ENCODE measurements around the gene CLDN5.
"Not testable (repeated sequence)": the region's sequence is repeated elsewhere in the genome, so short reads cannot be mapped to it uniquely, and the experiment has no call there.

The CLDN5 gene

DNA sequence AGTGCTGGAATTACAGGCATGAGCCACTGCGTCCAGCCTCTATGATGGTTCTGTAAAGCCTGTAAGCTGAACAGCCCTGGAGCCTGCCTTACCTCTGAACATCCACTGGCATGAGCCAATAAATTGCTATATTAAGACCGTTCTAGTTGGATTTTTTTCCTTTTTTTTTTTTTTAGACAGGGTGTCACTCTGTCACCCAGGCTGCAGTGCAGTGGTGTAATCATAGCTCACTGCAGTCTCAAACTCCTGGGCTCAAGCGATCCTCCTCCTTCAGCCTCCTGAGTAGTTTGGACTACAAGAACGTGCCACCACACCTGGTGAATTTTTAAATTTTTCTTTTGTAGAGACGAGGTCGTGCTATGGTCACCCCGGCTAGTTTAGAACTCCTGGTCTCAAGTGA is 26.2 kb upstream of the CLDN5 start:
- no peaks in the 10 kb centered on the region for H3K9me3 ChIP-seq (ENCODE audit: low read depth, low read length)
- no peak overlapping the region for H3K27ac ChIP-seq
- H3K36me3 ChIP-seq (ENCODE audit: insufficient read depth, low read length) = no peaks in the 10 kb centered on the region
- no peak overlapping the region for H3K4me3 ChIP-seq
- no peak overlapping the region for H3K9ac ChIP-seq (ENCODE audit: insufficient read length)
- TF ChIP-seq FOXP2 (optimal IDR thresholded peaks at IDR 0.05; ENCODE audit: control extremely low read depth, extremely low read length, insufficient read depth) = no peak
- TF ChIP-seq EZH2 (IDR thresholded peaks at IDR 0.05) = no peak
- TF ChIP-seq POLR2AphosphoS5 (IDR thresholded peaks at IDR 0.05; ENCODE audit: borderline replicate concordance, low read depth, low read length) = no peak
- DNase-seq (ENCODE audit: low read depth, low spot score) = no peak

DNA sequence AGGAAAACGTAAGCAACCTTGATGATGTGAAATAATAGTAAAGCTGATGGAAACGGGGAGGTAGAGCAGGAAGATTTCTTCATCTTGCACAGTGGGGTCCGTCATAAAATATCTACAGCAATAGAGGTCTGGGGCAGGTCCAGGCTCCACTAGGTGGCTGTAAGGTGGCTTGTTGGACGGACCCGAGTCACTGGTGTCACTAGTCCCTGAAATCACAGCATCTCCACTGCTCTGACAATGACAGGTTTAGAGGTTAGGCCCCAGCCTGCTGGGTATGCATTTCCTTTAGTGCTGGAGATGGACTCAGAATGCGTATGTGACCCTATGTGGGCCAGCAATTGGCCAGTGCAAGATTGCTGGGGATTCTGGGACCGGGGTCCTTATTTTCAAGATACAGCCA is 25.2 kb upstream of the CLDN5 start:
- Histone ChIP-seq H3K9ac (ENCODE audit: insufficient read length) (no peak overlapping the region), H3K27ac (no peak overlapping the region), H3K4me3 (no peak overlapping the region), H3K9me3 (ENCODE audit: low read depth, low read length) (no peaks in the 10 kb centered on the region), H3K36me3 (ENCODE audit: insufficient read depth, low read length) (no peaks in the 10 kb centered on the region)
- no peak for DNase-seq (ENCODE audit: low read depth, low spot score)
- TF ChIP-seq POLR2AphosphoS5 (IDR thresholded peaks at IDR 0.05; ENCODE audit: borderline replicate concordance, low read depth, low read length) (no peak), FOXP2 (optimal IDR thresholded peaks at IDR 0.05; ENCODE audit: control extremely low read depth, extremely low read length, insufficient read depth) (no peak), EZH2 (IDR thresholded peaks at IDR 0.05) (no peak)

DNA sequence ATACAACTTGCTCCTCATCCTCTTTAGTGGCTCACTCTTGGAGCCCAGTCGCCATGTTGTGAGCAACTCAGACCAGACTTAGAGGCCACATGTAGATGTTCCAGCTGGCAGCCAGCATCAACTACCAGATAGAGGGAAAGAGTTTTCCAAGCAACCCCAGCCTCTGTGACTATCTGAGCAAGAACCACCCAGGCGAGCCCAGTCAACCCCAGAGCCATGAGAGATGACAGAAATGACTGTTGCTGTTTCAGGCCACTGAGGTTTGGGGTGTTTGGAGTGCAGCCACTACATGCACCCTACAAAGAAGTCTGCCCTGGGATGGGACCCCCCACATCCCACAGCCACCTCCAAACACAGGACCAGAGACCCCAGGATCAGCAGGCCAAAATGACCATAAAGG is 24.8 kb upstream of the CLDN5 start:
- Histone ChIP-seq H3K36me3 (ENCODE audit: insufficient read depth, low read length) (no peaks in the 10 kb centered on the region), H3K4me3 (no peak overlapping the region), H3K9ac (ENCODE audit: insufficient read length) (no peak overlapping the region), H3K27ac (no peak overlapping the region), H3K9me3 (ENCODE audit: low read depth, low read length) (no peaks in the 10 kb centered on the region)
- TF ChIP-seq POLR2AphosphoS5 (IDR thresholded peaks at IDR 0.05; ENCODE audit: borderline replicate concordance, low read depth, low read length) = no peak
- no peak for TF ChIP-seq FOXP2 (optimal IDR thresholded peaks at IDR 0.05; ENCODE audit: control extremely low read depth, extremely low read length, insufficient read depth)
- no peak for TF ChIP-seq EZH2 (IDR thresholded peaks at IDR 0.05)
- DNase-seq (ENCODE audit: low read depth, low spot score) = no peak

DNA sequence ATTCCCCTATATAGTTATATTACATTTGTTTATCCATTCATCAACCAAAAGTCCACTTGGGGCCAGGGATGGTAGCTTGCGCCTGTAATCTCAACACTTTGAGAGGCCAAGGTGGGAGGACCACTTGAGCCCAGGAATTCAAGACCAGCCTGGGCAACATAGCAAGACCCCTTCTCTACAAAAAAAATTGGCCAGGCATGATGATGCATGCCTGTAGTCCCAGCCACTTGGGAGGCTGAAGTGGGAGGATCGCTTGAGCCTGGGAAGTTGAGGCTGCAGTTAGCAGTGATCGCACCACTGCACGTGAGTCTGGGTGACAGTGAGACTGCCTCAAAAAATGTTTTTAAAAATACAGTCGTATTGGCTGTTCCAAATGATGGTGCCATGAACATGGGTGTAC is 24.2 kb upstream of the CLDN5 start:
- DNase-seq (ENCODE audit: low read depth, low spot score); H3K36me3 ChIP-seq (ENCODE audit: insufficient read depth, low read length); H3K27ac ChIP-seq; H3K9ac ChIP-seq (ENCODE audit: insufficient read length); H3K4me3 ChIP-seq; H3K9me3 ChIP-seq (ENCODE audit: low read depth, low read length): not testable (repeated sequence)

DNA sequence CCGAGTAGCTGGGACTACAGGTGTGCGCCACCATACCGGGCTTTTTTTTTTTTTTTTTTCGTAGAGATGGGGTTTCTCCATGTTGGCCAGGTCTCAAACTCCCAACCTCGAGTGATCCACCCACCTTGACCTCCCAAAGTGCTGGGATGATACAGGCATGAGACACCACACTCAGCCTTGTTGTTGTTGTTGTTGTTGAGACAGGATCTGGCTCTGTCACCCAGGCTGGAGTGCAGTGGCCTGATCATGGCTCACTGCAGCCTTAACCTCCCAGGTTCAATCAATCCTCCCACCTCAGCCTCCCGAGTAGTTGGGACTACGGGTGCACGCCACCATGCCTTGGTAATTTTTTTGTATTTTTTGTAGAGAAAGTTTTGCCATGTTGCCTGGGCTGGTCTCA is 23.4 kb upstream of the CLDN5 start:
- Histone ChIP-seq H3K9me3 (ENCODE audit: low read depth, low read length) (no peaks in the 10 kb centered on the region), H3K9ac (ENCODE audit: insufficient read length) (no peak overlapping the region), H3K36me3 (ENCODE audit: insufficient read depth, low read length) (no peaks in the 10 kb centered on the region), H3K4me3 (no peak overlapping the region), H3K27ac (no peak overlapping the region)
- DNase-seq (ENCODE audit: low read depth, low spot score) = no peak
- no peak for TF ChIP-seq FOXP2 (optimal IDR thresholded peaks at IDR 0.05; ENCODE audit: control extremely low read depth, extremely low read length, insufficient read depth)
- no peak for TF ChIP-seq EZH2 (IDR thresholded peaks at IDR 0.05)
- no peak for TF ChIP-seq POLR2AphosphoS5 (IDR thresholded peaks at IDR 0.05; ENCODE audit: borderline replicate concordance, low read depth, low read length)

DNA sequence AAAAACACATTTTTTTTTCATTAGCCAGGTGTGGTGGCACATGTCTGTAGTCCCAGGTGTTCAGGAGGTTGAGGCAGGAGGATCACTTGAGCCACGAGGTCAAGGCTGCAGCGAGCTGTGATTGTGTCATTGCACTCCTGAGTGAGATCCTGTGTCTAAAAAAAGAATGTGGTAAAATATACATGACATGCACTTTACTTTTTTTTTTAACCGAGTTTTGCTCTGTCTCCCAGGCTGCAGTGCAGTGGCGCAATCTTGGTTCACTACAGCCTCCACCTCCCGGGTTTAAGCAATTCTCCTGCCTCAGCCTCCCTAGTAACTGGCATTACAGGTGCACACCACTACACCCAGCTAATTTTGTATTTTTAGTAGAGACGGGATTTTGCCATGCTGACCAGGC is 22.5 kb upstream of the CLDN5 start:
- TF ChIP-seq POLR2AphosphoS5 (IDR thresholded peaks at IDR 0.05; ENCODE audit: borderline replicate concordance, low read depth, low read length) = no peak
- no peak for TF ChIP-seq FOXP2 (optimal IDR thresholded peaks at IDR 0.05; ENCODE audit: control extremely low read depth, extremely low read length, insufficient read depth)
- TF ChIP-seq EZH2 (IDR thresholded peaks at IDR 0.05) = no peak
- Histone ChIP-seq H3K27ac (no peak overlapping the region), H3K9ac (ENCODE audit: insufficient read length) (no peak overlapping the region), H3K4me3 (no peak overlapping the region), H3K36me3 (ENCODE audit: insufficient read depth, low read length) (no peaks in the 10 kb centered on the region), H3K9me3 (ENCODE audit: low read depth, low read length) (no peaks in the 10 kb centered on the region)
- DNase-seq (ENCODE audit: low read depth, low spot score) = no peak

DNA sequence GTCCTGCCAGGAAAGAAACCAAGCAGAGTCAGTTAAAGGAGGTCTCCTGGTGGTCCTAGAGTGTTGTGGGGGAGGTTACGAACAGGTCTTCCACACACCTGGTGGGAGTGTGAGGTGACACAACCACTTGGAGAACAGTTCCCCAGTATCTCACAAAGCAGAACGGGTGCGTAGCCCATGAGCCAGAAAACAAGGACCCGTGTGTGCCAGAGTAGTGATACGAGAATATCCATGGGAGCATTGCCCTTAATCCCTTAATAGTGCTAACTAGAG is 21.7 kb upstream of the CLDN5 start:
- Histone ChIP-seq H3K9me3 (ENCODE audit: low read depth, low read length) (no peaks in the 10 kb centered on the region), H3K36me3 (ENCODE audit: insufficient read depth, low read length) (no peaks in the 10 kb centered on the region), H3K27ac (no peak overlapping the region), H3K9ac (ENCODE audit: insufficient read length) (no peak overlapping the region), H3K4me3 (no peak overlapping the region)
- no peak for TF ChIP-seq POLR2AphosphoS5 (IDR thresholded peaks at IDR 0.05; ENCODE audit: borderline replicate concordance, low read depth, low read length)
- no peak for TF ChIP-seq EZH2 (IDR thresholded peaks at IDR 0.05)
- TF ChIP-seq FOXP2 (optimal IDR thresholded peaks at IDR 0.05; ENCODE audit: control extremely low read depth, extremely low read length, insufficient read depth) = no peak
- DNase-seq (ENCODE audit: low read depth, low spot score) = no peak

DNA sequence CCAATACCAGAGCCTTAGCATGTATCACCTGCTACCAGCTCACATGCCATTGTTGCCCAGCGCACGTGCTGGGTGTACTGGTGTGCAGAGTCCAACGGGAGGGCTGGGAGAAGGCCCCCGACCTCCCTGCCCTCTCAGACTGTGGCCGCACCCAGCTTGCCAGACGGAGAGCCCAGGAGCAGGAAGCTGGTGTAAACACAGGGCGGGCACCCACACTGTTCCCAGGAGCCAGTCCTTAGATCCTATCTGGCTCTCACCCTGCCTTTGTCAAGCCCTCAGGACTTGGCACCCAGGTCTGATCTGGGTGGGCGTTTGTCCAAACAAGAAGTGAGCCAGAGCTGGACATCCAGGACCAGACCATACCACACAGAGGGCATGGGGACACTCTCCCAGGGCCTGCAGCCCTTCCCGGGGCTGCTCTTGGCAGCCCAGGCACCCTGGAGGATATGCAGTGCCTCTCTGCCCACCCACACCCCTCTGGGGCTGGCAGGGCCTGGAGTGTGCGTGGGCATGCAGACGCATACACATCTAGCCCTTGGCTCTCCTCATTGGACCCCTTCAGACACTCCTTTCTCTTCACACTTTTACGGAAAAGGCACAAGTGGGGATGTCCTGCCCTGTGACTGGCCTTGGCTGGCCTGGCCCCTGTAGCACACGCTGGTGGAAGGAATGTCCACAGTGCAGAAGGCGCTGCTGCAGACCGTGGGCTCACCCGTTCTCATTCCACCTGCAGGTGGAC is 19.9 kb upstream of the CLDN5 start:
- Histone ChIP-seq H3K36me3 (ENCODE audit: insufficient read depth, low read length) (no peaks in the 10 kb centered on the region), H3K27ac (no peak overlapping the region), H3K9ac (ENCODE audit: insufficient read length) (no peak overlapping the region), H3K9me3 (ENCODE audit: low read depth, low read length) (no peaks in the 10 kb centered on the region), H3K4me3 (no peak overlapping the region)
- TF ChIP-seq EZH2 (IDR thresholded peaks at IDR 0.05) = no peak
- no peak for DNase-seq (ENCODE audit: low read depth, low spot score)

DNA sequence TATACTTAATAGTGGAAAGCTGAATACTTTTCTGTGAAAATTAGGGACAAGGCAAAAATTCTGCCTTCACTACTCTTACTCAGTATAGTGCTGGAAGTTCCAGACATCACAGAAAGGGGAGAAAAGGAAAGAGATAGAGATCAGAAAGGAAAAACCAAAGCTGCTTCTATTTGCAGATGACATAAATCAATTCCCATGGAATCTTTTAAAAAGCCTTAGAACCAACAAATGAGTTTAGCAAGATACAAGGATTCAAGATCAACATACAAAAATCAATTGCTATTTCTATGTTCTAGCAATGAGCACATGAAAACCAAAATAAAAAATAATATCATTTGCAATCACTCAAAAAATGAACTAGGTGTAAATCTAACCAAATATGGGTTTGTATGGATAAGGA is 16.2 kb upstream of the CLDN5 start:
- H3K9ac ChIP-seq (ENCODE audit: insufficient read length) = no peak overlapping the region
- H3K9me3 ChIP-seq (ENCODE audit: low read depth, low read length) = no peaks in the 10 kb centered on the region
- TF ChIP-seq POLR2AphosphoS5 (IDR thresholded peaks at IDR 0.05; ENCODE audit: borderline replicate concordance, low read depth, low read length) (no peak), FOXP2 (optimal IDR thresholded peaks at IDR 0.05; ENCODE audit: control extremely low read depth, extremely low read length, insufficient read depth) (no peak)
- H3K27ac ChIP-seq = no peak overlapping the region
- DNase-seq (ENCODE audit: low read depth, low spot score) = no peak
- no peak overlapping the region for H3K4me3 ChIP-seq
- H3K36me3 ChIP-seq (ENCODE audit: insufficient read depth, low read length) = no peaks in the 10 kb centered on the region
